Tibial nerve (tissue), 4 donors: ENCODE data around the gene WASHC1.
"Not testable (repeated sequence)": the region's sequence is repeated elsewhere in the genome, so short reads cannot be mapped to it uniquely, and the experiment has no call there.

Experiments used
- EP300 ChIP-seq, 2 donors: sonication (generic); formaldehyde crosslinking; IDR thresholded peaks; one replicate each; pipeline ENCODE4 v1.6.1; 2017; ENCODE audit warnings: antibody characterized with exemption in 2 of 2, mild to moderate bottlenecking in 1 of 2
- POLR2A ChIP-seq, 2 donors: fragments of 450-650 bp; IDR thresholded peaks; one replicate each; pipeline ENCODE4 v1.6.1; 2017; ENCODE audit warnings: antibody characterized with exemption in 2 of 2, mild to moderate bottlenecking in 2 of 2, moderate library complexity in 2 of 2
- TF ChIP-seq, protein P1 (sequence below), 5 experiments: fragments of 200-600 bp in 3 of 5; fragments of 450-650 bp in 2 of 5; sonication (generic) in 3 of 5; IDR thresholded peaks; one replicate each; pipeline ENCODE4 v1.5.1; 2016 to 2019; ENCODE audit warnings: antibody characterized with exemption in 5 of 5, mild to moderate bottlenecking in 3 of 5, moderate library complexity in 2 of 5

DNA sequence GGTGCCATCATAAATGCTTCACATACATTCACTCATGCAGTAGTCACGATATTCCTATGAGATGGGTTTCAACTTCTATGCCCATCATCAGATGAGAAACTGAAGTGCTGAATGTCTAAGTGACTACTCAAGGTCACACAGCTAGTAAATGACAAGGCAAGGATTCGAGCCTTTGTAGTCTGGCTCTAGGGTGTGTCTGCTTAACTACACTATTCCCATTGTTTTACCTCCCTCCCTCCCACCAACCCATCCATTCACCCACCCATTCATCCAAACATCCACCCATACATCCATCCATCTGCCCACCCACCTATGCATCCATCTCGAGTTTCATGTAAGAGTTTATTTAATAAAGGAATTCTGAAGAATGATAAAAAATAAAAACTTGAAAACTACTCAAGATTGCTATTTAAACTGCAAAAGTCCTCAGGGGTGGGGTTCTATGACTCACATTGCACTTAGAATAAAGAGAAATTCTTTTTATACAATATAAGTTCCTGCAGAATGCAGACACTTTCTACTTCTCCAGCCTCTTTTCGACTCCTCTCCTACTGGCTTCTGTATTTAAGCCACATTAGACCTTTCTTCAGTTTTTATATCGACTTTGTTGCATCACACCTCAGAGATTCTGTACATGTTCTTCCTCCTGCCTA is 19.1 kb upstream of the WASHC1 start:
- TF ChIP-seq, protein P1, sequence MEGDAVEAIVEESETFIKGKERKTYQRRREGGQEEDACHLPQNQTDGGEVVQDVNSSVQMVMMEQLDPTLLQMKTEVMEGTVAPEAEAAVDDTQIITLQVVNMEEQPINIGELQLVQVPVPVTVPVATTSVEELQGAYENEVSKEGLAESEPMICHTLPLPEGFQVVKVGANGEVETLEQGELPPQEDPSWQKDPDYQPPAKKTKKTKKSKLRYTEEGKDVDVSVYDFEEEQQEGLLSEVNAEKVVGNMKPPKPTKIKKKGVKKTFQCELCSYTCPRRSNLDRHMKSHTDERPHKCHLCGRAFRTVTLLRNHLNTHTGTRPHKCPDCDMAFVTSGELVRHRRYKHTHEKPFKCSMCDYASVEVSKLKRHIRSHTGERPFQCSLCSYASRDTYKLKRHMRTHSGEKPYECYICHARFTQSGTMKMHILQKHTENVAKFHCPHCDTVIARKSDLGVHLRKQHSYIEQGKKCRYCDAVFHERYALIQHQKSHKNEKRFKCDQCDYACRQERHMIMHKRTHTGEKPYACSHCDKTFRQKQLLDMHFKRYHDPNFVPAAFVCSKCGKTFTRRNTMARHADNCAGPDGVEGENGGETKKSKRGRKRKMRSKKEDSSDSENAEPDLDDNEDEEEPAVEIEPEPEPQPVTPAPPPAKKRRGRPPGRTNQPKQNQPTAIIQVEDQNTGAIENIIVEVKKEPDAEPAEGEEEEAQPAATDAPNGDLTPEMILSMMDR (IDR thresholded peaks at IDR 0.05): not testable (repeated sequence)
- not testable (repeated sequence) for TF ChIP-seq POLR2A, EP300 (IDR thresholded peaks at IDR 0.05)
